ENCODE data around the gene BAD.

The BAD gene

GRCh38 chr11:64243236-64243854, 41.1 kb downstream of the BAD start:
- DNase-seq, result no peak

- no peak for DNase-seq
Measured at GRCh38 chr11:64241491-64242374, 42.7 kb downstream of the BAD start.

- DNase-seq, result peak; percentile 100
Measured at GRCh38 chr11:64241241-64241490, 43.3 kb downstream of the BAD start.

GRCh38 chr11:64240435-64241240, 43.8 kb downstream of the BAD start, which contains the start of gene FKBP2:
FKBP2 (plus strand) TSS chr11:64241095; CDS start chr11:64242388, 1,293 bp downstream.
- DNase-seq, result peak; percentile 99

- DNase-seq, result no peak
Measured at GRCh38 chr11:64239662-64240434, 44.6 kb downstream of the BAD start.

GRCh38 chr11:64238999-64239398, 45.5 kb downstream of the BAD start:
- no peak for DNase-seq

GRCh38 chr11:64238076-64238475, 46.4 kb downstream of the BAD start:
- DNase-seq, result no peak

GRCh38 chr11:64237484-64237951, 46.9 kb downstream of the BAD start:
- DNase-seq, result no peak

GRCh38 chr11:64235437-64236161, 48.9 kb downstream of the BAD start:
- DNase-seq, result no peak

- peak; percentile 50 for DNase-seq
Measured at GRCh38 chr11:64234647-64235379, 49.7 kb downstream of the BAD start.

- DNase-seq, result peak; percentile 82
Measured at GRCh38 chr11:64233913-64234586, 50.4 kb downstream of the BAD start, which contains the start of gene VEGFB. VEGFB (plus strand) TSS chr11:64234584; CDS start chr11:64234834, 250 bp downstream.

- DNase-seq, result no peak
Measured at GRCh38 chr11:64232967-64233315, 51.5 kb downstream of the BAD start.

- DNase-seq, result no peak
Measured at GRCh38 chr11:64232182-64232966, 52.1 kb downstream of the BAD start.

- no peak for DNase-seq
Measured at GRCh38 chr11:64231546-64231945, 52.9 kb downstream of the BAD start.

GRCh38 chr11:64230985-64231365, 53.5 kb downstream of the BAD start:
- DNase-seq, result no peak

GRCh38 chr11:64230171-64230984, 54.1 kb downstream of the BAD start, which contains the start of gene DNAJC4:
DNAJC4 (plus strand) TSS chr11:64230548; CDS start chr11:64230855, 307 bp downstream.
- DNase-seq, result peak; percentile 94

- DNase-seq, result no peak
Measured at GRCh38 chr11:64229744-64230170, 54.7 kb downstream of the BAD start.

- DNase-seq, result no peak
Measured at GRCh38 chr11:64229090-64229743, 55.2 kb downstream of the BAD start.

Measured in activated CD4-positive, alpha-beta T cell treated with anti-CD3 and anti-CD28 coated beads, Interleukin-10, Interleukin-2, amounts not matched to agents 100 ng/mL and 50 ng/mL, durations not matched to agents 16 hours and 8 hours (primary cell).